NB4 (cell line): Measurements from ENCODE around the gene NPTX2.
"Not testable (repeated sequence)": the region's sequence is repeated elsewhere in the genome, so short reads cannot be mapped to it uniquely, and the experiment has no call there.

Experiments used
- MYC ChIP-seq: IDR thresholded peaks from 2 replicates; pipeline ENCODE4 v1.6.1; 2011; ENCODE audit warnings: low read depth, low read length
- POLR2A ChIP-seq: IDR thresholded peaks from 2 replicates; pipeline ENCODE4 v1.6.1; 2011; ENCODE audit warnings: mild to moderate bottlenecking; ENCODE audit not compliant: insufficient read length; ENCODE audit errors: extremely low read depth
- TF ChIP-seq, protein P1 (sequence below): IDR thresholded peaks from one replicate; pipeline ENCODE4 v1.5.1; 2012; ENCODE audit warnings: low read depth, low read length
- TF ChIP-seq, protein P2 (sequence below): IDR thresholded peaks from 2 replicates; pipeline ENCODE4 v1.6.1; 2011; ENCODE audit warnings: low read depth, low read length

DNA sequence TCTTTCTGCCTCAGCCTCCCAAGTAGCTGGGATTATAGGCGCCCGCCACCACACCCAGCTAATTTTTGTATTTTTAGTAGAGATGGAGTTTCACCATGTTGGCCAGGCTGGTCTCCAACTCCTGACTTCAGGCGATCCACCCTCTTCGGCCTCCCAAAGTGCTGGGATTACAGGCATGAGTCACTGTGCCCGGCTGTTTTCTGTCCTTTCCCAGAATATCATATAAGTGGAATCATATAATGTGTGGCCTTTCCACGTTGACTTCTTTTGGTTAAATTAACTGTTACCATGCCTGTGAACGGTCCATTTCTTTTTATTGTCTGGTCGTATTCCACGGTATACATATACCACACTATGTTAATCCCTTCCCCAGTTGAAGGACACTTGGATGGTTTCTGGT is 44.4 kb upstream of the NPTX2 start:
- TF ChIP-seq, protein P1, sequence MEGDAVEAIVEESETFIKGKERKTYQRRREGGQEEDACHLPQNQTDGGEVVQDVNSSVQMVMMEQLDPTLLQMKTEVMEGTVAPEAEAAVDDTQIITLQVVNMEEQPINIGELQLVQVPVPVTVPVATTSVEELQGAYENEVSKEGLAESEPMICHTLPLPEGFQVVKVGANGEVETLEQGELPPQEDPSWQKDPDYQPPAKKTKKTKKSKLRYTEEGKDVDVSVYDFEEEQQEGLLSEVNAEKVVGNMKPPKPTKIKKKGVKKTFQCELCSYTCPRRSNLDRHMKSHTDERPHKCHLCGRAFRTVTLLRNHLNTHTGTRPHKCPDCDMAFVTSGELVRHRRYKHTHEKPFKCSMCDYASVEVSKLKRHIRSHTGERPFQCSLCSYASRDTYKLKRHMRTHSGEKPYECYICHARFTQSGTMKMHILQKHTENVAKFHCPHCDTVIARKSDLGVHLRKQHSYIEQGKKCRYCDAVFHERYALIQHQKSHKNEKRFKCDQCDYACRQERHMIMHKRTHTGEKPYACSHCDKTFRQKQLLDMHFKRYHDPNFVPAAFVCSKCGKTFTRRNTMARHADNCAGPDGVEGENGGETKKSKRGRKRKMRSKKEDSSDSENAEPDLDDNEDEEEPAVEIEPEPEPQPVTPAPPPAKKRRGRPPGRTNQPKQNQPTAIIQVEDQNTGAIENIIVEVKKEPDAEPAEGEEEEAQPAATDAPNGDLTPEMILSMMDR: not testable (repeated sequence)
- TF ChIP-seq POLR2A, MYC: not testable (repeated sequence)
- TF ChIP-seq, protein P2, sequence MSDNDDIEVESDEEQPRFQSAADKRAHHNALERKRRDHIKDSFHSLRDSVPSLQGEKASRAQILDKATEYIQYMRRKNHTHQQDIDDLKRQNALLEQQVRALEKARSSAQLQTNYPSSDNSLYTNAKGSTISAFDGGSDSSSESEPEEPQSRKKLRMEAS: not testable (repeated sequence)
